Effector CD8-positive, alpha-beta T cell (primary cell): ENCODE data around the gene FOXN3.

ENCODE experiments used
- DNase-seq: peaks from one replicate; lab custom pipeline; 2025; lab: John Stamatoyannopoulos, UW
- total RNA-seq, 4 experiments: gene quantifications; one replicate each; lab custom pipeline; 2026; lab: John Stamatoyannopoulos, UW

The FOXN3 gene
- 110 to 151 (median 133) reads per million in 4 experiments for total RNA-seq

GRCh38 chr14:89417091-89417464 is at the start of gene FOXN3:
Gene FOXN3 (minus strand): TSS chr14:89417233. CDS start chr14:89412476, 4,757 bp downstream.
- peak; percentile 71 for DNase-seq

- no peak for DNase-seq
These were observed 49.5 kb upstream of the FOXN3 start for GRCh38 chr14:89466484-89466883.

DNA sequence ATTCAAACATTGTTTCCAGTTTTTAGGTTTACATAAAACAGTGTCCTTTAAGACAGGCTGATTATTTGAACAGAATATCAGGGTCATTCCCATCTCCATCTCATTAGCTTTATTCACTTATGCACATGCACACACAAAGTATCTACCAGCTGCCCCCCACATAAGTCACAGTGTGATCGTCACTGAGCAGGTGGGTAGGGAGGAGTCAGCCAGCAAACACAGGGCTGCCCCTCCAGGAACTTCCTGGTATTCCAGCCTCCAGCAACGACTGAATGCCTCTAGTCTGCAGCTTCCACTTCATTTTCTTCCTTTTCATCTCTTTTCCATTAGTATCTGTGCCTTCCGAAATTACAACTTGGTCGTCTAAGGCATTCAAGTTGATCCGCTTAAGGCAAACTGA is 48.8 kb upstream of the FOXN3 start:
- no peak for DNase-seq

GRCh38 chr14:89461256-89461655 is 44.2 kb upstream of the FOXN3 start:
- DNase-seq = no peak

GRCh38 chr14:89458713-89459420 is 41.8 kb upstream of the FOXN3 start:
- no peak for DNase-seq

DNA sequence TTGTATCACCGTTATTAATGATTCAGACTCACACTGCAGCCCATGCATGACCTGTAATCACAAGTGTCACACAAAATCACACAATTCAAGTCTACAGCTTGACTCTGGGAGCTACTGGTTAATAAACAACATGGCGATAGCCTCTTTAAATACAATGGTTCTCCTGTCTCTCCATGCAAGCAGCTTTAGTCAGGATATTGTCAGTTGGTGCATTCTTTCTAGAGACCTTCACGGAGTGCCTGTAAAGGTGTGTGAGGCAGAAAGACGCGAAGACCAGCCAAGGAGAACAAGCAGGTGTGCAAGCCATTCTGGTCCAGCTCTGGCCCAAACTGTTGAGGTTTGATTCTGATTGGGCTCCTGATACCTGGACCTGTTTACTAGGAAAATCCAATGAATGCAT is 40.0 kb upstream of the FOXN3 start:
- DNase-seq = no peak

DNA sequence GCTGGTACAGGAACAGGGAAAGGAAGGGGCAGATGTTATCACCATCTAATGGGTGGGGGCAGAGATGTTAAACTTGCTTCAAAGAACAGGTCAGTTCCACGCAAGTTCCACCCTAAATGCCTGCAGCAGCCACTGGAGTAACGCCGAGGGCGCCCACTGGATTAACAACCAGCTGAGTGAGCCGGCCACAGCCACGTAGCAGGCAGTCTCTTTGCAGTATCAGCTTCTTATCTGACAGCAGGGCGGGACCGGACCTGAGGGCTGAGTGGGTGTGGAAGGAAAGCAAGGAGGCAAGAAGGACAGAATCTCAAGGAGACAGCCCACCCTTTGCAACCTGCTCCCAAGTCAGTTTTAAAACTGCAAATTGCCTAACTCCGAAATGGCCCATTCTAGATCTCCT is 38.4 kb upstream of the FOXN3 start:
- DNase-seq = no peak

DNA sequence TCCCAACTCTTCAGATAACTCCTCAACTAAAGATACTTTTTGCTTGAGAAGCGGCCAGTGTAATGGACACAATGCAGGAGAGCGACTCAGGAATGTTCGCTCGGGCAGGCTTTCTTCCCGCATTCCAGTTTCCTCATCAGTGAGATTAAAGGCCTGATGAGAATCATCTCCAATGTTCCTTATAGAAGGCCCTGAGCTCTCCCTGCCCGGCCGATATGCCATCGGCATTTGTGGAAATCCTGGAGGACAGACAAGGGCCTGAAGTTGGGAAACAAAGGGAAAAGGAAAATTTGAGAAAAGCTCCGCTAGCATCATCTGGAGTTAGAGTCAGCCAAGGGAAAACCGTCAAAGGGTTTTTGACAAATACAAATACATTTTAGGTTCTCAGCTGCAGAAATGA is 38.0 kb upstream of the FOXN3 start:
- no peak for DNase-seq

DNA sequence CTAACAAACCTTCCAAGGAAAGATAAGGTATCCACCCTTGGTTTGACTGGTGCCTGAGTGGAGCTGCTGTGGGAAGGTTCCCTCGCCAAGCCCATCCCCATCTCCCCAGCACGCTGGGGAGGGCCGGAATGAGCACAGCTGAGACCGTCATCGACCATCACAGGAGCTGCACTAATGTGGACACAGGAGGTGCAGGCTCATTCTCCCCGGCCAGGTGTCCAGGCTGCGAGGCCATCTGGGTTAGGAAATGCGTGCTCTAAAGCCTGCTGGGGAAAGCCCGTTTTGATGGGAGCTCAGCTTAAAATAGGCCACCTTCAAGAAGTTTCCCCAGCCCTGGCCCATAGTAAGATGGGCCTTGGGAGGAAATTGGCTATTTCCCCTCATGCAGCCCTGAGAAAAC is 35.2 kb upstream of the FOXN3 start:
- no peak for DNase-seq

- no peak for DNase-seq
These were observed 34.2 kb upstream of the FOXN3 start for GRCh38 chr14:89451229-89451628.

DNA sequence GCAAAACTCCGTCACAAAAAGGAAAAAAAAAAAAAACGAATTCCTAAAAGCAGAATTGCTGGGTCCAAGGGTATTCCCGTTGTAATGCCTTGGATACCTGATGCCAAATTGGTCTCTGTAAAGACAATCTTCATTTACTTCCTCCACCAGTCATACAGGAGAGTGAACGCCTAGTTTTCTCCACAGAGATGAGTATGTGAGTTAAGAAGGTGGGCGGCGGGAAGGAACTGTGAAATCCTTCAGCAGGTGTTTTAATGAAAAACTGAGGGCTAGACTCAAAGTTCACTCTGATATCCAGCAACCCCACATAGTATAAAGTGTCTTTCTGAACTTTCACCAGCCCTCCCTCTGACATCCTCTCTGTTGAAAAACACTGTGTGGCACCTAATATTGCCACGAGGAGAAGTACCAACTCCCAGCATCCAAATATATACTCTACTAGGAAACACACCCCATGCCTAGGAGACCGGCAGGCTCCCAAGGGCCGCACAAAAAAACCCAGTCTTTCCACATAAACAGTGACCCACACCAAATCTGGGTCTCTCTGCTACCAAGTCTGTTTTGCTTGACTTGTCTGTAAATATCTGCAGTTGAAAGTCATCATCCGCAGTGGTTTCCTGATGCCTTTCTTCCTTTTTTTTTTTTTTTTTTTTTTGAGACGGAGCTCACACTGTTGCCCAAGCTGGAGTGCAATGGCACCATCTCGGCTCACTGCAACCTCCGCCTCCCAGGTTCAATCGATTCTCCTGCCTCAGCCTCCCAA is 30.3 kb upstream of the FOXN3 start:
- DNase-seq = no peak

DNA sequence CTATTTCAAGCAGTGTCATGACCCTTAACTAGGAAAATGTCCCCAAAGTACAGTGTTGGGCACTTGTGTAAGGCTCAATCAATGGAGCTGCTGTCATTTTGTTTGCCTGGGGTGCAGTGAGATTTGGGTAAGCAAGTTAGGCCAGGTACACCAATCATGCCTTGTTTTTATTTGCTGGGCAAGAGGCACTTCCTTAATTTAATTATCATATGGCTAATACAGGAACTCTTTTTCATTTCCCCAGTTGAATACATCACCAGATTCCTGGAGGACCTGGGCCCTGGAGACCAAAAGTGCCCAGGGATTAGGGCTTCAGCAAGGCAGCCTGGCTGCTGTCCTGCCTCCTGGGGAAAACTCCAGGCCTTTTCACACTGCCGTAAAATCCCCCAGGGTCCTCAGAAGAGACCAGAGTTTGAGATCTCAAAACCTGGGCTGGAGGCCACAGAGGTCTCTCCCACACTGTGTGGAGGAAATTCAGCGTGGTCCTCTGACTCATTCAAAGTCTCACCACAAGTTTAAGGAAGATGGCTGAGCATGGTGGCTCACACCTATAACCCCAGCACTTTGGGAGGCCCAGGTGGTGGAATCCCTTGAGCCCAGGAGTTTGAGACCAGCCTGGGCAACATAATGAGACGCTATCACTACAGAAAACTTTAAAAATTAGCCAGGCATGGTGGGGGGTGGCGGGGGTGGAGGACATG is 28.4 kb upstream of the FOXN3 start:
- DNase-seq = no peak

GRCh38 chr14:89444516-89445125 is 27.6 kb upstream of the FOXN3 start:
- no peak for DNase-seq

GRCh38 chr14:89444044-89444443 is 27.0 kb upstream of the FOXN3 start:
- no peak for DNase-seq

DNA sequence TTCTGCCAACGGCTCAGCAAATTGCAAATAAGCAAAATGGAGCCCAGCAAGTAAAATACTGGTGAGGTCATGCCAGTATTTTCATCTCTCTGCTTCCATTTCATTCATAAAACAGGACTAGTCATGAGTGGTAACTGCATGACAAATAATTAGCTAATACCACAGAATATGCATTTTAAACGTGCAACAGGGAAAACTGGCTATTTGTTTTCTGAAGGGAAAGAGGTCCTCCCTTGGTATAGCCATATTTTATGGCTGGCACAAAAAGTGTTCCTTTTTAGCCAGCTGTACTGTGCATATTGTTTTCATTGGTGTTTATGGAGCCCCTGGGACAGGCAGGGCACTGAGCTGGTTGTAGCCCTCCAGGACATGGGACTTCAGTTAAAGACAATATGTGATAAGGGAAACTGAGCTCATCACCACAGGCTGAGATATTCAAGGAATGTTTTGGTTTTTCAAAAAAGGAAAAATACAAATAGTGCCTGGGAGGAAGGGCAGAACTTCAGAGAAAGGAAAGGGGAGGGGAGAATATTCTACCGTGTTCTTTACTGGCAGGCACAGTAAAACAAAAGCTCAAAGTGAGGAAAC is 26.1 kb upstream of the FOXN3 start:
- no peak for DNase-seq

DNA sequence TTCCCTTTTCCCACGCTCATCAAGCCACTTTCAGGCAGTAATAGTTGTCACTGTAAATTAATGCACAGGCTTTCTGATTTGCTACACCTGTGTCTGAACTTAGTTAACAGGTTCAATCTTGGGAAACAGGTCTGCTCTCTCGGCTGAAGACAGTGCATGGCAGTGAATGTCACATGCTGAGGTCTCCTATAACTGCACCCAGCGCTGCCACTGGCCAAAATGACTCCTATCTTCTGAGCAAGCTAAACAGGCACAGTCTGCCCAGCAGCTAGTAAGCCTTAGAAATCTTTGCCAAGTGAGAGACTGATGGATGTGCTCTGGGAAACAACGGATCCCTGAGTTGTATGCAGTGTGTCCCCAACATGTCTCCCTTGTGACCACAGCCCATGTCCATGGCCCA is 25.2 kb upstream of the FOXN3 start:
- no peak for DNase-seq

DNA sequence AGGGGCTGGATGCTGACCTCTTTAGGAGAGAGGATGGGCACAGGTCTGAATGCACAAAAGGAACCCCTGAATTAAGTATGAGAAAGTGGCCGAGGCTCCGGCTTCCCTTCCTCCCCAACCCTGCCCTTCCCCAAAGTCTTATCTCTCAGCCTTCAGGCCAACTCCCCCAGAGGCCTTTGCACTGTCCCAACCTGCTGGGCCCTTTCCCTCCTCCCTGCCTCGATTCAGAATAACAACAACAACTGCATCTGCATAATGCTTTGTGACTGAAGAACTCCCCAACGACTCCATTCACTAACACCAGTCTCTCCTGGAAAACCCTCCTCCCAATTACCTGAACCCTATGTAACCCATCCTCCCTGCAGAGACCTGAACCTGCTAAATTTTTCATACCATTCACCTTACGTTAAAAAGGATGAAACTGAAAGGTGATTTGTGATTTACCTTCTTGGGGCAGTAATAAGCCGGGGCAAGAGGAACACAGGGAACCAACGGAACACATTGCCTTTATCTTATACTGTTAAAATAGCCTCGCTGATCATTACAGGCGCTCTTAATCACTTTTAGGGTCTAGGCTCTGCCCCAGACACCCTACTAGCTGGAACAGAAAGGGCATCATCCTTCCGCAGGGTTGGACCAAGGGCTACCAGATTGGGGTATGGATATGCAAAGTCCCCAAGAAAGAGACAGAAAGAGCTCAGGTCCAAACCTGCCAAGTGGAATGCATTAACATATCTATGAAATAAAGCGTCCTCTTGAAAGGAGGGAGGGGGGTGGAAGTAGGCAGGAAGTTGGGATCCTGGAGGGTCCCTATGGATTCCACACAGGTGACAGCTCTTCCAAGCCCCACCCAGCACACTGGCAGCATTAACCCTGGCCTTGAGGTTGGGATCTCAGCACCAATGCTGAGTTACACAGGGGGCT is 24.2 kb upstream of the FOXN3 start:
- no peak for DNase-seq

- DNase-seq = no peak
These were observed 19.0 kb upstream of the FOXN3 start for GRCh38 chr14:89435892-89436656.

DNA sequence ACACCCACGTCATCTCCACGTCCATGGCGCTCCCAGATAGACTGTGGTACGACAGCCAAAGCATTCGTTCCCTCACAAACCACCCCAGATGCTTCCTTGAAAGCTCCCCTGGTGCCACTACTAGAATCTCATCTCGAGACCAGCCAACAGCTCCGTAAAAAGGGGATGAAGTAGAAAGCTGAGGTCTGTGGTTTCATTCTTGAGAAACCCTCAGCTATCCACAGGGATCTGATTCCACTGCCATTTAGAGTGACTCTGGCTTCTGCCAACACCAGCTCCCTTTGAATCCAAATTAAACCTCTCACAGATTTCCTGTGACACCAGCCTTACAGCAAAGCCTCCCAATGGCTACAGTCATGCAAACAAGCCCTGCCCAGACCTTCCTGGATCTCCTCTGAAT is 18.5 kb upstream of the FOXN3 start:
- no peak for DNase-seq

- no peak for DNase-seq
These were observed 15.2 kb upstream of the FOXN3 start for GRCh38 chr14:89432226-89432625.
